ENCODE data around the gene NDUFA12. TPM values are rescaled to one million over a fixed set of nuclear protein-coding genes. Genes with fewer than 3 reads are reported as not detected.

The NDUFA12 gene
- total RNA-seq, 4 donors from 2014 or later: 59.6 to 82.3 (median 68.8) TPM

- H3K4me1 ChIP-seq: no peaks in the 10 kb centered on the region
- H3K36me3 ChIP-seq: no peaks in the 10 kb centered on the region
- no peak for TF ChIP-seq CTCF (IDR thresholded peaks at IDR 0.05)
- TF ChIP-seq POLR2A (IDR thresholded peaks at IDR 0.05): no peak
- TF ChIP-seq EP300 (IDR thresholded peaks at IDR 0.05): no peak
- H3K4me3 ChIP-seq: no peak overlapping the region
- no peaks in the 10 kb centered on the region for H3K9me3 ChIP-seq
- no peak for DNase-seq (ENCODE audit: low spot score in 2 of 2)
- H3K27me3 ChIP-seq: no peaks in the 10 kb centered on the region
- no peak overlapping the region for H3K27ac ChIP-seq
- WGBS, 2 donors: 56 to 57% methylated on average over 4 of the region's 4 CpGs
These were observed 80.9 kb downstream of the NDUFA12 start for GRCh38 chr12:94922561-94922960.

Other genes starting within 250 kb of the NDUFA12 start
- gene NR2C1, start 69.9 kb upstream of the NDUFA12 start, total RNA-seq: 10 to 100 TPM; 64.5 to 93.5 (median 75.2) TPM
- 10 to 100 TPM in 3 of 4 donors, 1 to 10 TPM in 1; 9.2 to 13.4 (median 11.7) TPM for gene FGD6, start 213.8 kb upstream of the NDUFA12 start, total RNA-seq
- 100 to 1,000 TPM in 1 of 4 donors, 10 to 100 TPM in 3; 60.5 to 110 (median 73.5) TPM for gene VEZT, start 214.1 kb upstream of the NDUFA12 start, total RNA-seq

Data from tibial nerve (tissue), 4 donors.